COLO668 (cell line): ENCODE results near the gene GRID1.

Experiments used
- DNase-seq: peaks from one replicate; lab custom pipeline; 2025; ENCODE audit not compliant: unreplicated experiment; lab: John Stamatoyannopoulos, UW

GRID1 gene

DNA sequence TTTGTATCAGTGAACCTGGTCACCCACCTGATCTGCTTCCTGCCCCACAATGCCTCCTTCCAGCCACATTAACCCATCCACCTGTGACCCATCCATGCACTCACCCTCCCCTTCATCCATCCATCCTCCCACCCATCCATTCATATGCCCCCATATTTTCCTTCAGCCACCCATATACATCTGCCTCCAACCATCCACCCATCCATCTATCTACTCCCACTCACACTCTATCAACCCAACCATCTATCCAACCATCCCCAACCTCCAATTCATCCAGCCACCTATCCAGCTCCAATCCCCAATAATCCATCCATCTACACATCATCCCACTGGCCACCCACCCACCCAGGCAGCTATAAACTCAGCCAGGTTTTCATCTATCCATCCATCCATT lies 51.0 kb downstream of the GRID1 start:
- no peak for DNase-seq

- DNase-seq: no peak
These were observed 51.7 kb downstream of the GRID1 start for GRCh38 chr10:86314616-86315548.

GRCh38 chr10:86313621-86314041 lies 53.0 kb downstream of the GRID1 start:
- no peak for DNase-seq

DNA sequence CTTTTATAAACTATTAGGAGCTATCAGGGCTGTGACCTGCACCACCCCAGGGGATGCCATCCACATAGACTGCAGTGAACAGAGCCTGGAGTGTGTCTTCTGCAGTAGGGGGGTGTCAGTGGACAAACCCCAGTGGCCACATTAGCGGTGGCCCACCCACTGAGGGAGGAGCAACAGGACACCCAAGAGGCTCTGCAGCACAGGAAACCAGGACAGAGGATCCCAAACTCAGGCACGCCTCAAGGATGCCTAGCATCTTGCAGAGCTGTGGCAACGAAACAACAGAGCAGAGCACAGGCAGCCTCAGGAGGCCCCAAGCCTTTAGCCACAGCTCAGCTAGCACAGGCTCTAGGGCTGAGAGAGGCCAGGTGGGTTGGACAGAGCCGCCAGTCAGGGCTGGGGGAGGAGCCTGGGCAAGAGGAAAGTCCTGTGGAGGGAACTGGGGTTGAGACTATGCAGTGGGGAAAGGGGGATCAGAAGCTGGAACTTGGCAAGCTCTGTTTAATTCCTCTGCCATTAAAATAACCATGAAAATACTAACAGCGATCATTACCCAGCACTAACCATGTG lies 53.8 kb downstream of the GRID1 start:
- DNase-seq: no peak

- DNase-seq: no peak
These were observed 54.7 kb downstream of the GRID1 start for GRCh38 chr10:86311906-86312305.

DNA sequence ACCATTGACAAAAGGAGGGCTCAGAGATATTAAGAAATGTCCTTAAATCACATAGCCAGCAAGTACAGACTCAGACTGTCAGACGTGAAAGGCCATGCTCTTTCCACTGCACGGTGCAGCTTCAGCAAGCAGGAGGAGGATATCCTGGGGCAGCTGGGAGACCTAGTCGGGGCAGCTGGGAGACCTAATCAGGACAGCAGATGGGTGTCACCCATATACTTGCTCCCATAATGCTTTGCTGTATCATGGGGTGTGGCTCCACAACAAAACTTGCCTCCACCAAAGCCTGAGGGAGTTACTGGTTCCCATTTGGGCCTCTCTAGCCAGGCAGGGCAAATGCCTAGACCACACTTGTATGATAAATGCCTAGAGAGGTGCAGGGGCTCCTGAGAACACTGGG lies 55.4 kb downstream of the GRID1 start:
- no peak for DNase-seq

GRCh38 chr10:86310702-86311101 lies 55.9 kb downstream of the GRID1 start:
- DNase-seq: no peak

DNA sequence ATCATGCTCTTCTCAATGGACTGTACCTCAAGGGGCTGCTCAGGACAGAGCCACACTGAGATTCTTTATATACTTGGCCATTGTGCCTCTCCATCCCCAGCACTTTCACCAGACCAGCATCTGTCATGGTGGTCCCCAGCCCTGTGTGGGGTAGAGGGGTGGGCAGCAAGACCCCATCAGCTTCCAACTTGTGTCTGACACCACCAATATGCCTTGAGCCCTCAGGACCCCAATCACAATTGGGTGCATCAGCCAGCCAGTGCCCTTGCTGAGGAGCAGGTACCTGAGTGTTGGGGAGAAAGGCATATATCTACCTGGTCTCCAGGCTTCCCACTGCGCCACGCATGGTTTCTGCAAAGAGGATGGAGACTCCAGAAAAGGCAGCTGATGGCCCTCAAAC lies 56.3 kb downstream of the GRID1 start:
- no peak for DNase-seq

GRCh38 chr10:86308056-86308455 lies 58.5 kb downstream of the GRID1 start:
- DNase-seq: no peak

DNA sequence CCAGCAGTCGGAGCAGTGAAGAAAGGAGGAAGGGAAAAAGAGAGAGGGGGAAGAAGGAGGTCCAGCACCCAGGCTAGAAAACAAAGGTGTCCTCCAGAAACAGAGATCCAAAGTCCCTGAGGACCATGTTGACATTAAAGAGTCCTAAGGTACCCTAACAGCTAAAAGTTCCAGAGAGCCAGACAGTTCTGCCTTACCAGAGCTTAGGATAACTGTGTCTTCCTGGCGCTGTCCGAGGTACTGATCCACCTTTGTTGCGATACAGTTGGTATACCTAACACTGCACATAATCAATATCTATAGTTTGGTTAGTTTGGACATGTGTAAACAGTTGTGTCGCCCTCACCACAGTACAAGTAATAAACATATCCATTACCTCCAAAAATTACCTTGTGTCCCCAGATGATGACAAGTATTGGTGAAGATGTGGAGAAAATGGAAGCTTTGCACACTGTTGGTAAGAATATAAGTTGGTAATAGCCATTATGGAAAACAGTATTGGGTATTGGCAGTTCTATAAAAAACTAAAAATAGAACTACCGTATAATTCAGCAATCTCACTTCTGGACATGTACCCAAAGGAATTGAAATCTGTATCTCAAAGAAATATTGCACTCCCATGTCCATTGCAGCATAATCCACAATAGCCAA lies 59.8 kb downstream of the GRID1 start:
- DNase-seq: no peak

DNA sequence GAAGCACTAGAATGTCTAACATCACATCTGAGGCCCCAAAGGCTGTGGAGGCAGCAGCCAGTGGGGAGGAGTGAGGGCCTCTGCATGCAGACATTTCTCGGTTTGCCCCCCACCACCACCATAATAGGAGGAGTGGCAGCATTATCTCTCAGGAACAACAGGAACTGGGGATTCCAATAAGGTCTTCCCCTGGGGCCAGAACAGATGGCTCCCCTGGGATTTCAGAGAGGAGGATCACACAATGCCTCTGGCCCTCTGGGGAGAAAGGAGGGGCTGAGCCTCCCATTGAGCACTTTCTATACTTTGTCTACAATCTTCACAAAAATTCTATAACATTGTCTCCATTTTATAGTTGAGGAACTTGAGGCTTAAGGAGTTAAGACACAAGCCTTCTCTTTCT lies 61.1 kb downstream of the GRID1 start:
- DNase-seq: no peak

DNA sequence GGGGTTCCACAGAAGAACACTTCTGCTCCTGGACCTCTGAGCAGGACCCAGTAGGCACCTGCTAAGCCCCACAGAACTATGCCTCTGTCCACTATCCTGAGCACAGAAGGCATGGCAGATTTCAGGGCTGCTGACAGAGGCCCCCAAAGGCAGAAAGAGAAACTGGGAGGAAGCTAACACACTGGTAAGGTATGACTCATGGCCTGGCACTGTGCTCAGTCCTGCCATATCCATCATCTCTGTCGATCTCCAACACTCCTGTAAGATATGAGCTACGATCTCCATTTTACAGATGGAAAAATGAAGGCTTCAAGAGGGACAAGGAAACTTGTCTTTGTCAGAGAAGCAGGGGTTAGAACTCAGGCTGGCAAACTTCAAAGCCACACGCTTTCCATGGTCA lies 62.2 kb downstream of the GRID1 start:
- no peak for DNase-seq

DNA sequence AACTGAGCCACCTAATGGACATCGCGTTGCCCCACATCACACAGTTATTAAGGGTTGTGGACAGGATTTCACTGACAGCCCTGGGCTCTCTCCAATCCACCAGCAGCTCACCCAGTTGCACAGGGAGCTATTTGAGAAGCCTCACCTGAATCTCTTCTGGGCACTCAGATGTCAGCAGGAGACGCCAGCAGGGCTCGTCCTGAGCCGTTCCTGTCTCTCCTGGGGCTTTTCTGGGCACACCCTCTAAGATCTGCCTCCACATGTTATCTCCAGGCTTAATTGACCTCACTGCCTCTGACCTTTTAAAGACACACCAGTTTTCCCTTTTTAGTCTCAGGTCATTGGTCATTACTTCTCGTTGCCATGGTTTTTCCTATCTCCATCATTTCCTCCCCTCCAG lies 63.0 kb downstream of the GRID1 start:
- DNase-seq: no peak

- DNase-seq: no peak
These were observed 64.6 kb downstream of the GRID1 start for GRCh38 chr10:86301971-86302370.

- no peak for DNase-seq
These were observed 65.4 kb downstream of the GRID1 start for GRCh38 chr10:86300931-86301830.

GRCh38 chr10:86300399-86300925 lies 66.1 kb downstream of the GRID1 start:
- no peak for DNase-seq

GRCh38 chr10:86299562-86299961 lies 67.0 kb downstream of the GRID1 start:
- no peak for DNase-seq

- no peak for DNase-seq
These were observed 68.0 kb downstream of the GRID1 start for GRCh38 chr10:86298501-86299001.

DNA sequence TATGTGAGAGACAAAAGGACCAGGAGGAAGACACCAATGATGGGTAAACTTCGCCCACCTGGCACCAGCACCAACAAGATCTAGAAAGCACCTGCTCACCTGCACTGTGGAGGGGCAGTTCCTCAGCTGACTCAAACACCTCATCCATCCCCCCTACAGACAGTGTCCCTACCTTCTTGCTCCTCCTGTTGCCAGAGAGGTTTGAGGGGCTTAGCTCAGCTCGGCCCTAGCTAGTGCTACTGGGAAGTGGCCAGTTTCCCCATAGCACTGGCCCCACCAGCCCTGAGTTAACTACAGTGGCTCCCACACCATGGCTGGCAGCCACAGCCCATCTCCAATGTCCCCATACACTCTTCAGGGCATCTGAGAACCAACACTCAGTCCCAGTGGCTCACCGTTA lies 70.8 kb downstream of the GRID1 start:
- no peak for DNase-seq

DNA sequence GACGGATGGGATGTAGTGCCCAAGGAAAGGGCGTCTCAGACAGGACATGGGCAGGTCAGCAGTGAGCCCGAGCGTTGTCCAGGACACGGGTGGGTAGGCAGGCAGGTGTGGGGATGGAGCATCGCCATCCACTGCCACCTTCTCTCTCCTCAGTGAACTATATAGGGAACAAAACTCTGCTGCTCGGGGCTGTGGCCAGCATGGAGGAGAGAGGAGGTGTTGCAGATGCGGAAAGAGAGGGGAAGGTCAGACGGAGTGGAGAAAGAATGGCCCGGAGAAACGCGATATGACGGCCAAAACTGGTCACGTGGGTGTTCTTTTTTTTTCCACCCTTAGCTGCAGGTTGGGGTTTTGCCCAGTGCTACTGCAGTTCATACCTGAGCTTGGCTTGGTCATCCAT lies 71.2 kb downstream of the GRID1 start:
- no peak for DNase-seq
